HG02852 (cell line): ENCODE measurements around the gene RAB3D.
A peak's percentile ranks its signal among the peaks of the same experiment; 100 is the strongest.
"Not testable (repeated sequence)": the region's sequence is repeated elsewhere in the genome, so short reads cannot be mapped to it uniquely, and the experiment has no call there.

ENCODE experiments used
- ATAC-seq: cut with Tn5 transposase; IDR thresholded peaks from one replicate; pipeline ENCODE4 v1.9.1; 2021; ENCODE audit warnings: mild to moderate bottlenecking, moderate library complexity; ENCODE audit not compliant: unreplicated experiment

RAB3D gene

GRCh38 chr19:11339254-11340098 lies at the start of gene RAB3D:
Gene RAB3D, minus strand, starts transcription at chr19:11339657. Its CDS starts 2,258 bp downstream, at chr19:11337399.
- peak; percentile 70 for ATAC-seq

- ATAC-seq, result no peak
These were observed 47.9 kb upstream of the RAB3D start for GRCh38 chr19:11387162-11388034.

GRCh38 chr19:11384778-11385129 lies 45.3 kb upstream of the RAB3D start:
- no peak for ATAC-seq

GRCh38 chr19:11383706-11384048 lies 44.2 kb upstream of the RAB3D start:
- no peak for ATAC-seq

- ATAC-seq, result no peak
These were observed 43.6 kb upstream of the RAB3D start for GRCh38 chr19:11382898-11383705.

- peak; percentile 83 for ATAC-seq
These were observed 41.4 kb upstream of the RAB3D start for GRCh38 chr19:11380653-11381537.

GRCh38 chr19:11379857-11380350 lies 40.4 kb upstream of the RAB3D start:
- no peak for ATAC-seq

- ATAC-seq, result not testable (repeated sequence)
These were observed 39.9 kb upstream of the RAB3D start for GRCh38 chr19:11379269-11379845.

- ATAC-seq, result no peak
These were observed 39.1 kb upstream of the RAB3D start for GRCh38 chr19:11378319-11379189.

GRCh38 chr19:11377756-11378155 lies 38.3 kb upstream of the RAB3D start:
- no peak for ATAC-seq

- no peak for ATAC-seq
These were observed 37.8 kb upstream of the RAB3D start for GRCh38 chr19:11377237-11377636.

GRCh38 chr19:11375143-11375948 lies 35.9 kb upstream of the RAB3D start:
- no peak for ATAC-seq

GRCh38 chr19:11374433-11375142 lies 35.1 kb upstream of the RAB3D start, which contains the start of gene SWSAP1:
Gene SWSAP1, plus strand, starts transcription at chr19:11374666. Its CDS starts 15 bp downstream, at chr19:11374681.
- peak; percentile 89 for ATAC-seq

- no peak for ATAC-seq
These were observed 34.5 kb upstream of the RAB3D start for GRCh38 chr19:11373885-11374432.

- ATAC-seq, result no peak
These were observed 33.9 kb upstream of the RAB3D start for GRCh38 chr19:11373166-11373884.

GRCh38 chr19:11370744-11371143 lies 31.3 kb upstream of the RAB3D start:
- no peak for ATAC-seq
